NCI-H1092 (cell line): Measurements from ENCODE around the gene IRF8.

Source experiments
- DNase-seq: peaks from one replicate; lab custom pipeline; 2025; lab: John Stamatoyannopoulos, UW

Gene IRF8

GRCh38 chr16:85959686-85960085 lies 60.7 kb downstream of the IRF8 start:
- DNase-seq = no peak

DNA sequence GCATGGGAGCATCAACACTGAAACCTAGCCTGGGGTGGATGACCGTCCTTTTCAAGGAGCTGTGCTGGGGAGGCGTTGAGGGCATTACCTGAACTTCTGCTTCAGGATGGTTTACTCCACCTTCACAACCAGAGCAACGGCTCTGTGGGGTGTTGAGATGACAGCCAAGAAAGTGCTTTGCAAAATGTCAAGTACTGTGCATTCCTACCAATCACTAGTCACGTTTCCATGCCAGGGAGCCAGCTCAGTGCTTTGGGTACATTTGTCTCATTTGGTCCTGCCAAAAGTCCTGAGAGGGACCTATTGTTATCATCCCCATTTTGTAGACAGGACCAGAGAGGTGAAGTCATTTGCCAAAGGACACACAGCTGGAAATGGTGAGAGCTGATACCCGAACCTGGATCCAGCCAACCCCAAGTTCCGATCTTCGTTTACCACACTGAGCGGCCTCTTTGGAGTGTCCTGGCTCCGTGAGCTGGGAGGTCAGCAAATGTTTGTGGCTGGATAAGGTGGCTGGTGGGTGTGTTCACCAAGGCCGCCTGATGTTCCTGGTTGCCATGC lies 61.6 kb downstream of the IRF8 start:
- DNase-seq = no peak

- DNase-seq = no peak
Measured at GRCh38 chr16:85961988-85962915, 63.3 kb downstream of the IRF8 start.

- no peak for DNase-seq
Measured at GRCh38 chr16:85963753-85964285, 64.9 kb downstream of the IRF8 start.

- DNase-seq = no peak
Measured at GRCh38 chr16:85965125-85965524, 66.2 kb downstream of the IRF8 start.

DNA sequence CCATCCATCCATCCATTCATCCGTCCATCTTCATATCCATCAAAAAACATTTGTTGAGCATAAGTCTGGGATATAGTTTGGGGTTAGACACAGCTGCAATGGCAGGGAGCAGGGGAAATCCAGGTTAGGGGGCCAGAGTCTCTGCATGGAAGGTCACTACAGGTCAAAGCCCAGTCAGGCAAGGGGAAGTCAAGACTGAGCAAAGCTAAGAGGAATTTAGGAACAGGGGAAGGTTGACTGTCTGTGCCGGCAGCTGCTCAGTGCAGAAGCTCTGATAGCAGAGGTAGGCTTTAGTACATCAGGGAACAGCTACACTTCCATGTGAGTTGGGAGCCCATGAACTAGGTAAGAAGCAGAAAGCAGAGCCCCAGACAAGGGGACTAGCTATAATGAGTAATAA lies 68.1 kb downstream of the IRF8 start:
- DNase-seq = no peak

GRCh38 chr16:85968041-85968920 lies 69.3 kb downstream of the IRF8 start:
- DNase-seq = no peak

GRCh38 chr16:85969159-85969558 lies 70.2 kb downstream of the IRF8 start:
- DNase-seq = no peak

GRCh38 chr16:85969591-85969990 lies 70.6 kb downstream of the IRF8 start:
- DNase-seq = no peak

DNA sequence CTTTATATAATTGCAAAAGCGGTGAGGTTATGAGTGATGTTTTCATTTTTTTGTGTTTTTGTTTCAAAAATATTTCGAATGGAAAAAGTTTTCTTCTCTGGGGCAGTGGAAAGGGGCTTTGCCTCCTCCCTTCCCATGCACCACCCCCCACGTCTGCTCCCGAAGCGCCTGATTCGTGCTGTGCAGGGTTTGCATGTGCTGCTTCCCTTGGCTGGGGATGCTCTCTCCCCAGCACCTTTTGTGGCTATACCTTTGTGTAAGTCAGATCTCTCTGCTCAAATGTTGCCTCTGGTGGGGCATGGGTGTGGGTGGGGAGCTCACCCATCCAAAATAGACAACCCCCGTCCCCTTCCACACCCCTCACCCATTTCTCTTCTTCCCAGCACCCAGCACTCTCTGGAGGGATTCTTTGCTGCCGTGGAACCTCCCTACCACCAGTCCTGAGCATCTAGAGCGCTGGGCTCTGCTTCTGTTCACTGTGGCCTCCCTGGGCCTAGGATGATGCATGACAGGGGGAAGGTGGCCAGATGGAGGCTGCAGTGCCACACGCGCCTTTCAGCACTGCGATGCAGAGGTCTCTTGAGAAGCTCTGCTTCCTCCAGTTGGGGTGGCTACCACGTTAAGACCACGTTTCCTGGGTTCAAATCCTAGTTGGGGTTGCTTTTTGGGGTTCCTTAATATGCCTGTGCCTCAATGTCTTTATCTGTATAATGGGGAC lies 71.2 kb downstream of the IRF8 start:
- no peak for DNase-seq

DNA sequence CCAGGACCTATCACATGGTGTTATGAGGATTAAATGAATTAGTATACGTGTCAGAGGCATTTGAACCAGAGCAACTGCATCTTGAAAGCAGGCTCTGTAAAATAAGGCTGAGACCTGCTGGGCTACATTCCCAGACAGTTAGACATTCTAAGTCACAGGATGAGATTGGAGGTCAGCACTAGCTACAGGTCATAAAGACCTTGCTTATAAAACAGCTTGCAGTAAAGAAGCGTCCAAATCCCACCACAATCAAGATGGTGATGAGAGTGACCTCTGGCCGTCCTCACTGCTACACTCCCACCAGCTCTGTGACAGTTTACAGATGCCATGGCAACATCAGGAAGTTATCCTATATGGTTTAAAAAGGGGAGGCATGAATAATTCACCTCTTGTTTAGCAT lies 71.8 kb downstream of the IRF8 start:
- no peak for DNase-seq
